GM12891 (cell line): Measurements from ENCODE around the gene CNIH2.

Experiments used
- DNase-seq: peaks from one replicate; pipeline ENCODE4 v3.0.0; 2011; ENCODE audit warnings: low spot score; ENCODE audit not compliant: insufficient read length
- FAIRE-seq: peaks from 2 replicates; lab custom pipeline; 2011; peaks lifted over from hg19 to GRCh38; lab: Jason Lieb, UNC
- PAX5 ChIP-seq: IDR thresholded peaks from 2 replicates; pipeline ENCODE4 v1.6.1; 2011; ENCODE audit warnings: low read length, moderate library complexity, mild to moderate bottlenecking; ENCODE audit not compliant: insufficient read depth, severe bottlenecking
- POLR2A ChIP-seq: IDR thresholded peaks from 2 replicates; pipeline ENCODE4 v1.6.1; 2011; ENCODE audit warnings: low read depth, low read length, control low read depth
- POLR2AphosphoS5 ChIP-seq: IDR thresholded peaks from 2 replicates; pipeline ENCODE4 v1.6.1; 2011; ENCODE audit warnings: low read depth, low read length, control low read depth
- POU2F2 ChIP-seq: IDR thresholded peaks from 2 replicates; pipeline ENCODE4 v1.6.1; 2011; ENCODE audit warnings: low read depth, mild to moderate bottlenecking, control low read depth, low read length, moderate library complexity
- SPI1 ChIP-seq: IDR thresholded peaks from 2 replicates; pipeline ENCODE4 v1.6.1; 2011; ENCODE audit warnings: low read depth, low read length, control low read depth
- TAF1 ChIP-seq: IDR thresholded peaks from 2 replicates; pipeline ENCODE4 v1.6.1; 2011; ENCODE audit warnings: low read depth, low read length, control low read depth

CNIH2 gene

DNA sequence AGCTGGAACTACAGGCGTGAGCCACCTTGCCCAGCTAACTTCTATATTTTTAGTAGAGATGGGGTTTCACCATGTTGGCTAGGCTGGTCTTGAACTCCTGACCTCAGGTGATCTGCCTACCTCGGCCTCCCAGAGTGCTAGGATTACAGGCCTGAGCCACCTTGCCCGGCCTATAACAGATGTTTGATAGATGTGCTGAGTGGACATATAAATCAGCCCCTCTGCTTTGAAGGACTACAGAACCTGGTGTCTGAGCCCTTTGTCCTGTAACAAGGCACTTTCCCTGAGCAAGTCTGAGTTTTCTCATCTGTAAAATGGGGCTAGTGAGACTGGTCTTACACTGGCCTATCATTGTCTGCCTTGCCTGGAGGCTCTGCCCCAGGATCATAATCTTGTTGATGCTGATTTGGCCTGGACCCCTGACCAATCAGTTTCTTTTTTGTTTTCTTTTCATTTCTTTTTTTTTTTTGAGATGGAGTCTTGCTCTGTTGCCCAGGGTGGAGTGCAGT, 51.2 kb downstream of the CNIH2 start:
- DNase-seq (no peak), FAIRE-seq (no peak)
- no peak for TF ChIP-seq POU2F2
- TF ChIP-seq POLR2AphosphoS5 = no peak
- no peak for TF ChIP-seq POLR2A

DNA sequence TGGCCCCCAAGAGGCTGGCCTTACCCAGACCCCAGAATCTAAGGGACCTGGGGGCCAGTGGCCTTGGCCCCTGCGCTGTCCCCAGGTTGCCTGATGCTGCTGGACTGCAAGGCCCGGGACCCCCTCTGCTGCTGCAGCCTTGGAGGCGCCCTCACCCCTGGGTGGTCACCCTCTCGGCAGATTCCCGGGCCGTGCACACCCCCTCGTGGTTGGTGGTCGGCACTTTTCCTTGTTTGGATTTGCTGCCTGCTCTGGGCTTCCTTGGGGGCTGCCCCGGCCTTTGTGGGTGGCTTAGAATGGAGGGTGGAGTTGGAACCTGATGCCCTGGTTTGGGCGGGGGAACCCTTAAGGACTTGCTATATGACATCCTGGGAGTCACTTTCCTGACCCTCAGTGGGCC, 53.0 kb downstream of the CNIH2 start:
- DNase-seq (no peak), FAIRE-seq (no peak)
- TF ChIP-seq PAX5 = no peak
- no peak for TF ChIP-seq POU2F2
- no peak for TF ChIP-seq SPI1
- no peak for TF ChIP-seq TAF1
- TF ChIP-seq POLR2AphosphoS5 = no peak
- TF ChIP-seq POLR2A = no peak

- no peak for DNase-seq
- FAIRE-seq = no peak
- no peak for TF ChIP-seq POLR2A
- no peak for TF ChIP-seq PAX5
- no peak for TF ChIP-seq TAF1
- TF ChIP-seq POLR2AphosphoS5 = no peak
- no peak for TF ChIP-seq SPI1
- no peak for TF ChIP-seq POU2F2
These were observed 53.8 kb downstream of the CNIH2 start for GRCh38 chr11:66331542-66332370.

- no peak for FAIRE-seq
- no peak for TF ChIP-seq POLR2AphosphoS5
- no peak for TF ChIP-seq SPI1
- TF ChIP-seq TAF1 = no peak
- TF ChIP-seq POLR2A = no peak
- no peak for TF ChIP-seq POU2F2
- no peak for TF ChIP-seq PAX5
These were observed 54.6 kb downstream of the CNIH2 start for GRCh38 chr11:66332371-66333219.

GRCh38 chr11:66333220-66333877, 55.4 kb downstream of the CNIH2 start:
- FAIRE-seq (no peak), DNase-seq (no peak)
- TF ChIP-seq PAX5 (no peak), POLR2A (no peak), POLR2AphosphoS5 (no peak)

More at GRCh38 chr11:66332371-66333219, 54.6 kb downstream of the CNIH2 start:
- DNase-seq = no peak
